GM19395 (cell line): ENCODE results near the gene KCNC3.

Source experiments
- ATAC-seq: cut with Tn5 transposase; IDR thresholded peaks from one replicate; pipeline ENCODE4 v1.9.1; 2021; ENCODE audit warnings: mild to moderate bottlenecking, moderate library complexity; ENCODE audit not compliant: unreplicated experiment

Gene KCNC3

GRCh38 chr19:50329146-50329925, at the start of gene KCNC3:
TSS of gene KCNC3 (minus strand) at chr19:50329377. CDS start at chr19:50329082, 295 bp downstream.
- ATAC-seq = peak; percentile 63

DNA sequence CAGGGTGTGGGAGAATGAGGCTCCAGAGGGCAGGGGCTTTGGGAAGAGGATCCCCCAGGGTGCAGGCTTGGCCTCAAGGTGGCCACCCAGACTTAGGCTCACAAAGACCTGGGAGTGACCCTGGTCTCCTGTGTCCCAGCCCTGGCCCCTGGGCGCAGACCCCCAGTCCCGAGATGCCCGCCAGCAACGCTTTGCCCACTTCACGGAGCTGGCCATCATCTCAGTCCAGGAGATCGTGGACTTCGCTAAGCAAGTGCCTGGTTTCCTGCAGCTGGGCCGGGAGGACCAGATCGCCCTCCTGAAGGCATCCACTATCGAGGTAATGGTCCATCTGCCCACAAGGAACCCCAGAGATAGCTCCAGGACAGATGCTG, 49.7 kb upstream of the KCNC3 start:
- no peak for ATAC-seq

- ATAC-seq = no peak
Measured at GRCh38 chr19:50378169-50378862, 49.1 kb upstream of the KCNC3 start.

DNA sequence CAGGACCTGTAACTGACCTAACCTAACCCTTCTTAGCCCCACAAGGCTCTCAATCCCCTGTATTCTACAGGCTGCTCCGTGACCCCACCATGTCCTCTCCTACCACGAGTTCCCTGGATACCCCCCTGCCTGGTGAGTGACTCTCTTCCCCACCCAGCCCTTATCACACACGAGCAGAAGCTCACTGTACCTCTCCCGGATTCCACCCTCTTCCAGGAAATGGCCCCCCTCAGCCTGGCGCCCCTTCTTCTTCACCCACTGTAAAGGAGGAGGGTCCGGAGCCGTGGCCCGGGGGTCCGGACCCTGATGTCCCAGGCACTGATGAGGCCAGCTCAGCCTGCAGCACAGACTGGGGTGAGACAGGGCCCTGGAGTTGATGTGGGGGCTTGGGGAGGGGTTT, 48.3 kb upstream of the KCNC3 start:
- no peak for ATAC-seq

- no peak for ATAC-seq
Measured at GRCh38 chr19:50377051-50377461, 47.9 kb upstream of the KCNC3 start.

GRCh38 chr19:50376166-50377050, 47.2 kb upstream of the KCNC3 start, which contains the start of gene NR1H2:
TSS of gene NR1H2 (plus strand) at chr19:50376457. CDS start at chr19:50377606, 1,149 bp downstream.
- ATAC-seq = peak; percentile 86

- no peak for ATAC-seq
Measured at GRCh38 chr19:50371914-50372475, 42.8 kb upstream of the KCNC3 start.

DNA sequence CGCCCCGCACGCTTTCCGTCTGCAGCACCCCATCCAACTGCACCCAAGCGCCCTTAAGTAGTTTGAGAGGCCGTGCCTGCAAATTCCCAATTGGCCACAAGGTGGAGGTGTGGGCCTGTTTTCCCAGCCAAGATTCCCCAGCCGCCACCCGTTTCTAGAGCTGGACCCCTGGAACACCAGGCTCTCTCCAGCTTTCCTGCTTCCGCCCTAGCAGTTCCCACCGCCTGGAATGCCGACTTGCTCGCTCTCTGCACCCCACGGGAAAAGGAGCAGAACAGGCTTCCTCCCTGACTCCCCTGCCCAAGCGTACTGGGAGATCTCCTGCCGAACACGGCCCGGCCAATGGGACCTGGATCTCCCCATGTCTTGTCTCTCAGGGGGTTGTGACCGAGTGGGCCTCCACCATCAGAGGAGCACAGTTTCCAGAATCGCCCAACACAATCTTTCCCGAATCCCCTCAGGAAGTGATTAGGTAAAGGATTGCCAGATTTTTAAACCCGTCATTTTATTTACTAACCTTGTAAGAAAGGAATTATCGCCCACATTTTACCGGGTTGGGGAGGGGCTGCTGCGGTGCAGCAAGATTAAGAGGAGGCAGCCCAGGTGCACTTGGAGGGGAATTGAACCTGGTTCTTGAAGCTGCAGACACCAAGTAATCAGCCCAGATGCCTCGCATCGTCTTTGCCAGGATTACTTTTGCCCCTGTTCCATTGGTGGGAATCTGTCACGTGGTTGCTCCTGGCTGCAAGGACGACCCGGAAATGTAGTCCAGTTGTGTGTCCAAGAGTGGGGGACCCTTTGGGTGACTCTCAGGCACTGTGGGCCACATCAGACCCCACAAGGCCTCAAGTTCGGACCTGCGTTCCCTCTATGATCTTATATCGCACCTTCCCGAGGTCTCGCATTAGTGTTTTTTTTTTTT, 39.7 kb upstream of the KCNC3 start:
- ATAC-seq = no peak

- no peak for ATAC-seq
Measured at GRCh38 chr19:50365434-50366306, 36.5 kb upstream of the KCNC3 start, which contains the start of gene NAPSA. TSS of gene NAPSA (minus strand) at chr19:50365639. CDS start at chr19:50365621, 18 bp downstream.

DNA sequence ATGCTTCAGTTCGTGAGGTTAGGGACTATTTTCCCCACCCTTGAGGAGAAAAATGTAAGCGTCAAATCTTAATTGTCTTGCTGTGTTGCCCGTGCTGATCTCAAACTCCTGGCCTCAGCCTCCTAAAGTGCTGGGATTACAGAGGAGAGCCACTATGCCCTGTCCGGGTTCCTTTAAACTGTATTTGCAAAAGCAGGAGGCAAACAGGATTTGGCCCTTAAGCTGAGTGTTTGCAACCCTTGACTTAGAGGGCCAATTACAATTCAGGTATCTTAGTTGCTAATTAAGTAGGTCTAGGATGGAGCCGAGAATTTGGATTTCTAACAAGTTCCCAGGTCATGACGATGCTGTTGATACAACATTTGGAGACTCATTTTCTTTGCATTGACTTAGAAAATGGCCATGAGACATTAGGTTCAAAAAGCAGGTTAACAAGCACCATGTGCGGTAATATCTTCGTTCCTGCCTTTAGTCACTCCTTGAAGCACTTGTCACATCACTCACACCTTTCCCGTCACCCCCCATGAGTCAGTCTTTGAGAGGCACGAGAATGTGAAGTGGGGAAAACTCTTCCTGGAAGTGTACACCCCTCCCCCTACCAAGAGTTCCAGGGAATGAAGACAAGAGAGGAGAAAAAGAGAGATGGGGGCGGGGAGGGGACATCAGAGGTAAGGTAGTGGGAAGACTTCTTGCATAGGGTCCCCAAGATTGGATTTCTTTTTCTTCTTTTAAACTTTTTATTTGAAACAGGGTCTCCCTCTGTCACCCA, 33.7 kb upstream of the KCNC3 start:
- no peak for ATAC-seq

DNA sequence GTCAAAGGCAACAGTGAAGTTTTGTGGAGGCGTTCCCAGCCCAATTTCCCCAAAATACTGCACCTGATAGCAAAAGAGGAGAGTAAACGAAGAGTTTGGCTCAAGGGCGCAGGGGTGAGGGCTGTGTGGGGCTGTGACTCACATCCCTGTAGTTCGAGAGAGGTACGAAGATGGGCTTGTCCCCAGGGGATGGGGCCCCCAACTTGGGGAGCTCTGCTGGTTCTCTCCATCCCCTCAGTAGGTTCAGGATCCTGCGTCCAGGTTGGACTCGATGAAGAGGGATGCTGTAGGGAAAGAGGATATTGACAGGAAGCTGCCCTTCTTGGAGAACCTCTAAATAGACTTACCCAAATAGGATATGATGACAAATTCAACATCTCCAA, 32.8 kb upstream of the KCNC3 start:
- ATAC-seq = no peak

DNA sequence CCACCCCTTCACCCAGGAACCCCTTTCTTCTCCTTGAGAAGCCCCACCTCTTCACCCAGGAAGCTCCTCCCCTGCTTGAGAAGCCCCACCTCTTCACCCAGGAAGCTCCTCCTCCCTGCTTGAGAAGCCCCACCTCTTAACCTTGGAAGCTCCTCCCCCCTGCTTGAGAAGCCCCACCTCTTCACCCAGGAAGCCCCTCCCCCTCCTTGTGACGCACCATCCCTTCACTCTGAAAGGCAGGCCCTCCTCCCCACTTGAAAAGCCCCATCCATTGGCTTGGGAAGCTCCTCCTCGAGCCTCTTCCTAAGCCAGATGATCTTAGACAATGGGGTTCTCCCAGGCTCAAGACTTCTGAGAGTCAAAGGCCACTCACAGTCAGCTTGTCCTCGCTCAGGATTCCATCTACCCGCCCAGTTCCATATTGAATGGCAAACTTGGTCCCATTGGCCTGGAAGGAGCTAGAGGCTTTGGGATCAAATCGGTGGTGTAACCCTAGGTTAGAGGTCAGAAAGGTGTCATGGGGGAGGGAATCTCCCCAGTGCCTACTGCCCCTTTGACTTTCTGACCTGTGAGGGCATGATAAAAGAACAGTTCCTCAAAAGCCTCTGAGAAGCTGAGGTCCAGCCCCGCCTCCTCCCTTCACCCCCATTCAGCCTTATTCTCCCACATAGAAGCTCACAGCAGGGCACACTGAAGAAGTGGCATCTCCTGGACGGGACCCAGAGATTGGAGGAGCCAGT, 32.3 kb upstream of the KCNC3 start:
- ATAC-seq = no peak

DNA sequence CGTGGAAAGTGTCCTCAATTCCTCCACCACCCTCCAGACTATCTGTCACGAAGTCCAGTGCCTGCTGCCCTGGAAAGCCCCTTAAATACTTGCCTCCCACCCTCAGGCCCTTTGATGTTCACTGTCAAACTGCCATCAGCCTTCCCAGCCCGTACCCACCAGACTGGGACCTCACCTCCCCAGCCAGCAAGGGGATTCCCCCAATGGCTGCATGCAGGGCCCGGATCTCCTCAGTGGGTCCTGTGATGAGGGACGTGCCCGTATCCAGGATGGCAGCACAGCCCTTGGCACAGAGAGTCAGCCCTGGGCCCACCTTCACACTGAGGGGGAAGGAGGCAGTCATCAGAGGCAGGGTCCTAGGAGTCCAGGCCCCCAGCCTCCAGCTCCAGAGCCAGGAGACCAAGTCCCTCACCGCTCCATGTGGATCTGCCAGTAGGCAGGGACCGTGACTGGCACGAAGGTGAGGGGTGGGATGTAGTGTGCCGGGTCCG, 30.2 kb upstream of the KCNC3 start:
- no peak for ATAC-seq

DNA sequence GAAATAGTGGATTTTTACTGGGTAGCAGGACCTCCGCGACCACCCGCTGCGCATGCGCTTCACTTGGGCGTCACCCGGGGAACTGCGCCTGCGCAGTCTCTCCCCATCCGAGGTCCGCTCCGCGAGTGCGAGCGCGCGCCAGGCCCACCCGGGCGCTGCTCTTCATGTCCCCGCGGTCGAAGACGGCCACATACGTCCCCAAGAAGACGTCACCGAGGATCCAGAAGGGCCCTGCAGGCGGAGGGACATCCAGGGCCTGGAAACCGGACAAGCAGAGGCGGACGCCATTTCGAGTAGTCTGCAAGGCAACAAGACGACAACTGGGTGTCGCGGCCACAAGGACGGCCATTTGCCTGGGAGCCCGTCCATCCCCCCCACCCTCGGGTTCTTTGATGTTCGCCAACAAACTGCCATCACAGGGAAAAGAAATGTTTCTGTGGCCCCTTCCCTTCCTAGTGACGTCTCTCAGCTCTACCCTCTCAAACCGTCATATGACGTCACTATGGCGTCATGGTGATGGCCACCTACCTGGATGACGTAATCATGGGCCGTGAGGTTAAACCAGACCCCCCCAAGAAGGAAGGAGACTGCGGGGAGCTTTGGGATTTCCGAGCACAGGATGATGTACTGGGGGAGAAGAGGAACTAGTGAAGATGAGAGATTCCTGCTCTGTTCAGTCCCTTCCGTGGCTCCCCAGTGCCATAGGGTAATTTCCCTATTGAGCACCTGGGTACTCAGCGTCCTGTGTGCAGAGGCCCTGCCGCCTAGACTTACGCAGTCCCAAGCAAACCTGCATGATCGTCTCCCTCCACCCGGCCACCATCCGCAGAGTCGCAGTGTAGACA, 29.5 kb upstream of the KCNC3 start:
- no peak for ATAC-seq

GRCh38 chr19:50357178-50358100, 28.3 kb upstream of the KCNC3 start:
- peak; percentile 64 for ATAC-seq
